ENCODE data around the gene EARS2.
"Not testable (repeated sequence)": the region's sequence is repeated elsewhere in the genome, so short reads cannot be mapped to it uniquely, and the experiment has no call there.

The EARS2 gene

DNA sequence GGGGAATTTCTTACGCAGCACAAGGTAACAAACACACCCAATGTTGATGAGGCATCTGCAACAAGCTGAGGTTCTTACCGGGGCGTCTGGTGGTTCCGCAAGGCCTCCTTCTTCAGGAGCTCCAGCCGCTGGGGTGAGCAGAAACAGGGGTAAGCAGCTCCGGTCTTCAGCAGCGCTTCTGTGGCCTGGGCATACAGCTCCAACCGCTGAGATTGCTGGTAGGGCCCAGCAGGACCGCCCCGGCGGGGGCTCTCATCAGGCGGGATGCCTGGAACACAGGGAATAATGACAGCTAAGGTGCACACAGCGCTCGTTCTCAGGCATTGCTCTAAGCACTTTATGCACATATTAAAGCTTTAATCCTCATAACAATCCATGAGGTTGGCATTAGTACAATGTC lies 12.7 kb downstream of the EARS2 start:
- TF ChIP-seq, protein P1, sequence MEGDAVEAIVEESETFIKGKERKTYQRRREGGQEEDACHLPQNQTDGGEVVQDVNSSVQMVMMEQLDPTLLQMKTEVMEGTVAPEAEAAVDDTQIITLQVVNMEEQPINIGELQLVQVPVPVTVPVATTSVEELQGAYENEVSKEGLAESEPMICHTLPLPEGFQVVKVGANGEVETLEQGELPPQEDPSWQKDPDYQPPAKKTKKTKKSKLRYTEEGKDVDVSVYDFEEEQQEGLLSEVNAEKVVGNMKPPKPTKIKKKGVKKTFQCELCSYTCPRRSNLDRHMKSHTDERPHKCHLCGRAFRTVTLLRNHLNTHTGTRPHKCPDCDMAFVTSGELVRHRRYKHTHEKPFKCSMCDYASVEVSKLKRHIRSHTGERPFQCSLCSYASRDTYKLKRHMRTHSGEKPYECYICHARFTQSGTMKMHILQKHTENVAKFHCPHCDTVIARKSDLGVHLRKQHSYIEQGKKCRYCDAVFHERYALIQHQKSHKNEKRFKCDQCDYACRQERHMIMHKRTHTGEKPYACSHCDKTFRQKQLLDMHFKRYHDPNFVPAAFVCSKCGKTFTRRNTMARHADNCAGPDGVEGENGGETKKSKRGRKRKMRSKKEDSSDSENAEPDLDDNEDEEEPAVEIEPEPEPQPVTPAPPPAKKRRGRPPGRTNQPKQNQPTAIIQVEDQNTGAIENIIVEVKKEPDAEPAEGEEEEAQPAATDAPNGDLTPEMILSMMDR (IDR thresholded peaks at IDR 0.05; ENCODE audit: insufficient read depth, low read length, missing control alignments) = no peak
- CTCF ChIA-PET = interaction anchor here (1.9 to 3.6 kb wide), 2 partner anchors 10 to 12 kb away, joined by 5 to 21 read pairs; partner anchors contain the start of genes EARS2 and UBFD1
- no peak overlapping the region for H3K4me3 ChIP-seq (ENCODE audit: low read depth, low read length)
- POLR2A ChIA-PET = no interaction called here
- no peak for DNase-seq (ENCODE audit: low read depth, low spot score)

DNA sequence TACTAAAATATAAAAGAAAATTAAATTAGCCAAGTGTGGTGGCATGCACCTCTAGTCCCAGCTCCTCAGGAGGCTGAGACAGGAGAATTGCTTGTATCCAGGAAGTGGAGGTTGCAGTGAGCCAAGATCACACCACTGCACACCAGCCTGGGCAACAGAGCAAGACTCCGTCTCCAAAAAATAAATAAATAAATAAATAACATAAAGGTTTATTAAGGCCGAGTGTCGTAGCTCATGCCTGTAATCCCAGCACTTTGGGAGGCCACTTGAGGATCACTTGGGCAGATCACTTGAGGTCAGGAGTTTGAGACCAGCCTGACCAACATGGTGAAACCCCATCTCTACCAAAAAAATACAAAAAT lies 16.4 kb downstream of the EARS2 start:
- CTCF ChIA-PET = interaction anchor here (0.9 kb wide), 2 partner anchors 54 to 106 kb away, joined by 3 read pairs; no protein-coding TSS in a partner anchor
- DNase-seq (ENCODE audit: low read depth, low spot score); POLR2A ChIA-PET; H3K4me3 ChIP-seq (ENCODE audit: low read depth, low read length): not testable (repeated sequence)

DNA sequence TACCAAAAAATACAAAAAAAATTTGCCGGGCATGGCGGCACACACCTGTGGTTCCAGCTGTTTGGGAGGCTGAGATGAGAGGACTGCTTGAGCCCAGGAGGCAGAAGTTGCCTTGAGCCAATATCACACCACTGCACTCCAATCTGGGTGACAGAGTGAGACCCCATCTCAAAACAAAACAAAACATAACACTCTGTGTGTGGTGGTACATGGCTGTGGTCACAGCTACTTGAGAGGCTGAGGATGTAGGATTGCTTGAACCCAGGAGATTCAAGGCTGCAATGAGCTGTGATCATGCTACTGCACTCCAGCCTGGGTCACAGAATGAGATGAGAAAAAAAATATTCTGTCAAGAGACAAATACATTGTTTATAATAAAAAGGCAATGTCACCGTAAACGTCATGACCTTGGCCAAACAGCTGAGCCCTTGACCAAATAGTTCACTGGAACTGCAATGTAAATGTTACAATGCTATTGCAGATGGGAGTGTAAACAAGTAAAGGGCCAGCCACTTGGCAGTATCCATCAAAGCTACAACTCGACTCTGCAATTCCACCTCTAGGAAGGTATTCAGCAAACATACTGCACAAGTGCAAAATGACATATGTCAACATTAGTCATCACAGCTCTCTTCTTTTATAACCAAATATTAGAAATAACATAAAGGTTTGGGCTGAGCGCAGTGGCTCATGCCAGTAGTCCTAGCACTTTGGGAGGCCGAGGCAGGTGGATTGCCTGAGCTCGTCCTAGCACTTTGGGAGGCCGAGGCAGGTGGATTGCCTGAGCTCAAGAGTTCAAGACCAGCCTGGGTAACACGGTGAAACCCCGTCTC lies 16.9 kb downstream of the EARS2 start:
- DNase-seq (ENCODE audit: low read depth, low spot score) = no peak
- CTCF ChIA-PET = interaction anchor here (0.9 to 3.0 kb wide), 4 partner anchors 15 to 106 kb away, joined by 3 to 12 read pairs (median 3); partner anchors contain the start of genes EARS2 and UBFD1
- H3K4me3 ChIP-seq (ENCODE audit: low read depth, low read length) = no peak overlapping the region
- TF ChIP-seq, protein P1 (IDR thresholded peaks at IDR 0.05; ENCODE audit: insufficient read depth, low read length, missing control alignments) = no peak
- POLR2A ChIA-PET = interaction anchor here (0.7 kb wide), 1 partner anchor 30 kb away, joined by 5 read pairs; the partner anchor contains the start of gene GGA2

DNA sequence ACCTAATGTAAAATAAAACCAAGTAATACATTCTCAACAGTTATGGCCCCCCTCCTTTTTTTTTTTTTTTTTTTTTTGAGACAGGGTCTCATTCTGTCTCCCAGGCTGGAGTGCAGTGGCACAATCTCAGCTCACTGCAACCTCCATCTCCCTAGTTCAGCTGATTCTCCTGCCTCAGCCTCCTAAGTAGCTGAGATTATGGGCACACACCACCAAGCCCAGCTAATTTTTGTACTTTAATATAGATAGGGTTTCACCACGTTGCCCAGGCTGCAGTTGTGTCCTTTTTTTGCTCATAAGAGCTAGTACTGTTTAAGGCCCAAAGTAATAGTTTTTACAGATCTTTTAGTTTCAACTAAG lies 18.3 kb downstream of the EARS2 start:
- ChIA-PET CTCF (interaction anchor here (1.0 to 3.0 kb wide), 5 partner anchors 9 to 104 kb away, joined by 3 to 12 read pairs (median 4); partner anchors contain the start of genes EARS2 and UBFD1), POLR2A (interaction anchor here (0.6 to 1.0 kb wide), 2 partner anchors 18 to 80 kb away, joined by 3 to 6 read pairs; partner anchors contain the start of genes EARS2 and UBFD1)
- no peak for DNase-seq (ENCODE audit: low read depth, low spot score)
- TF ChIP-seq, protein P1 (IDR thresholded peaks at IDR 0.05; ENCODE audit: insufficient read depth, low read length, missing control alignments) = no peak
- H3K4me3 ChIP-seq (ENCODE audit: low read depth, low read length) = no peak overlapping the region

DNA sequence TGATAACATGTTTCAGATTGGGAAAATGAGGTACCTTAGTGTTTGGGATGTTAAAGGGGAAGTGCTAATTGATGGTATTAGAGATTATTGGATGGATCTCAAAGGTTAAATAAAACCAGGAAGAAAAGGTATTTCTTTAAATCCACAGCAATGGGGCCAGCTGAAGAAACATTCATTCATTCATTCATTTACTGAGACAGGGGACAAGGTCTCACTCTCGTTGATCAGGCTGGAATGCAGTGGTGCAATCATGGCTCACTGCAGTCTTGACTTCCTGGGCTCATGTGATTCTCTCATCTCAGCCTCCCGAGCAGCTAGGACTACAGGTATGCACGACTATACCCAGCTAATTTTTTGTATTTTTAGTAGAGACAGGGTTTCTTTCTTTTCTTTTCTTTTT lies 19.8 kb downstream of the EARS2 start:
- CTCF ChIA-PET = interaction anchor here (1.0 to 3.0 kb wide), 2 partner anchors 17 to 20 kb away, joined by 3 to 12 read pairs; partner anchors contain the start of genes EARS2 and UBFD1
- POLR2A ChIA-PET = no interaction called here
- TF ChIP-seq, protein P1 (IDR thresholded peaks at IDR 0.05; ENCODE audit: insufficient read depth, low read length, missing control alignments) = no peak

DNA sequence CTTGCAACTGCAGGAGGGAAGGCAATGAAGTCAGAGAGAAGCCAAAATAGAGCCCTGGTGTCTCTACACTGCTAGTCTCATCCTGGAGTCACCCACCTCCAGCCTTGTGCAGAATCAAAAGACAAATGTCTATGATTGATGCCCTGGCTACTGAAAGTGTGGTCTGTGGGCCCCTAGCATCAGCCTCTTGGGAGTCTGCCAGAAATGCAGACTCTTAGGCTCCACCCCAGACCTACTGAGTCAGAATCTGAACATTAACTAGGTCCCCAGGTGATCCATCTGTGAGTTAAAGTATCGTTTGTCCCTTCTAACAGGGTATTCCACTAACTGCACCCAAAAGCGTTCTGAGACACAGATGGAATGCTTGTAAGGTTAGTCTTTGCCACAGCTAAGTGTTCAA lies 21.2 kb downstream of the EARS2 start:
- H3K4me3 ChIP-seq (ENCODE audit: low read depth, low read length) = no peak overlapping the region
- CTCF ChIA-PET = no interaction called here
- TF ChIP-seq, protein P1 (IDR thresholded peaks at IDR 0.05; ENCODE audit: insufficient read depth, low read length, missing control alignments) = no peak
- no peak for DNase-seq (ENCODE audit: low read depth, low spot score)
- POLR2A ChIA-PET = no interaction called here

More for the DNA sequence above, 19.8 kb downstream of the EARS2 start:
- no peak overlapping the region for H3K4me3 ChIP-seq (ENCODE audit: low read depth, low read length)
- DNase-seq (ENCODE audit: low read depth, low spot score) = no peak
